ENCODE data around the gene SPOCD1. TPM values are rescaled to one million over a fixed set of nuclear protein-coding genes. Genes with fewer than 3 reads are reported as not detected.

Gene SPOCD1
- total RNA-seq, 1 experiment from 2014 or later, result 10.2 TPM

- CTCF ChIA-PET, result no interaction called here
- Histone ChIP-seq H3K4me2 (no peak overlapping the region), H2AFZ (no peak overlapping the region), H3K9me3 (ENCODE audit: insufficient read depth, low read depth) (no peaks in the 10 kb centered on the region), H3F3A (ENCODE audit: insufficient read depth, low read depth) (peaks cover 20% of the 10 kb centered on the region), H3K79me2 (ENCODE audit: low read depth) (no peaks in the 10 kb centered on the region), H3K27ac (no peak overlapping the region), H4K20me1 (ENCODE audit: insufficient read depth) (no peaks in the 10 kb centered on the region; the same call in 1 of the 2 replicates), H3K36me3 (ENCODE audit: low read depth) (no peaks in the 10 kb centered on the region), H3K4me3 (no peak overlapping the region), H3K9me2 (ENCODE audit: insufficient read depth) (no peaks in the 10 kb centered on the region), H3K4me1 (replicated peaks; ENCODE audit: insufficient read depth) (peaks cover 18% of the 10 kb centered on the region), H3K27me3 (ENCODE audit: insufficient read depth, low read depth) (no peaks in the 10 kb centered on the region)
- TF ChIP-seq EZH2 (IDR thresholded peaks at IDR 0.05; ENCODE audit: low read depth), result no peak
- TF ChIP-seq, protein P1, sequence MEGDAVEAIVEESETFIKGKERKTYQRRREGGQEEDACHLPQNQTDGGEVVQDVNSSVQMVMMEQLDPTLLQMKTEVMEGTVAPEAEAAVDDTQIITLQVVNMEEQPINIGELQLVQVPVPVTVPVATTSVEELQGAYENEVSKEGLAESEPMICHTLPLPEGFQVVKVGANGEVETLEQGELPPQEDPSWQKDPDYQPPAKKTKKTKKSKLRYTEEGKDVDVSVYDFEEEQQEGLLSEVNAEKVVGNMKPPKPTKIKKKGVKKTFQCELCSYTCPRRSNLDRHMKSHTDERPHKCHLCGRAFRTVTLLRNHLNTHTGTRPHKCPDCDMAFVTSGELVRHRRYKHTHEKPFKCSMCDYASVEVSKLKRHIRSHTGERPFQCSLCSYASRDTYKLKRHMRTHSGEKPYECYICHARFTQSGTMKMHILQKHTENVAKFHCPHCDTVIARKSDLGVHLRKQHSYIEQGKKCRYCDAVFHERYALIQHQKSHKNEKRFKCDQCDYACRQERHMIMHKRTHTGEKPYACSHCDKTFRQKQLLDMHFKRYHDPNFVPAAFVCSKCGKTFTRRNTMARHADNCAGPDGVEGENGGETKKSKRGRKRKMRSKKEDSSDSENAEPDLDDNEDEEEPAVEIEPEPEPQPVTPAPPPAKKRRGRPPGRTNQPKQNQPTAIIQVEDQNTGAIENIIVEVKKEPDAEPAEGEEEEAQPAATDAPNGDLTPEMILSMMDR (conservative IDR thresholded peaks at IDR 0.05), result no peak
- intact Hi-C loops (cut with micrococcal nuclease; ENCODE audit: unreplicated experiment), result no loop called here
- BruUV-seq (replicated peaks), result no TSS peak
- DNase-seq, result no peak
- POLR2A ChIA-PET (ENCODE audit: unreplicated experiment), result no interaction called here
Observed at GRCh38 chr1:31750858-31751510, 64.8 kb downstream of the SPOCD1 start.

DNA sequence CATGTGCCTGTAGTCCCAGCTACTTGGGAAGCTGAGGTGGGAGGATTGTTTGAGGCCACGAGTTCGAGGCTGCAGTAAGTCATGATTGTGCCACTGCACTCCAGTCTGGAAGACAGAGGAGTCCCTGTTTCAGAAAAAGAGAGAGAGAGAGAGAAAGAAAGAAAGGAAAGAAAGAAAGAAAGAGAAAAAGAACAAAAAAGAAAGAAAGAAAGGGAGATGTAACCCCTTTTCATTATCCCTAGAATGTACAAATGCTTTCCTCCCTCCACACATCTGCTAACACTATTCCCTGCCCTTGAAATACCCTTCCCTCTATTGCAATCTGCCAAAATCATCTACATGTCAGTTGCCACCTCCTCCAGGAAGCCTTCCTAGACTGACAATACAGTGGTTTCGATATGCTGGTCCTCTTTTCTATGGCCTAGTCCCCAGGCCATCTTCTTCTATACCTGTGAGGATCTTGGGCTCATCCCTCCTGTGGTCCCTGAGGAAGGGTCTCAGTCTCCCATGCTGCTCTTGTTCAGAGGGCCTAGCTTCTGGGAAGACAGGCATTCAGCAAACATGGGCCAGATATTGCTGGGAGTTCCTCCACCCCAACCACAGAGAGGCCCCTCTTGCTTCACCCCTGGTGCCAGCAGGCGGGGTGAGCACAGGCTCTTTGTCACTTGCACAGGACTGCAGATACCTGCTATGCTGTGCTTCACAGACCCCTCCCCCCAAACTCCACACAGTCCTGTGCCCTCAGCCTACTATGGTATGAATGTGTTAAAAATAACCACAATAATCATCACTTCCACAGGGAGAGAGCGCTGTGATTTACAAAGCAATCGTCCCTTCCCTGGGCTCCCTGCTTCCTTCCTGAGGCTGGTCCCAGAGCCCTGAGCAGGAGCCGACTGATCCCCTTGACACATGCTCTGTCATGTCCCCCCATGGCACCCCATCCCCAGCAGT is 65.8 kb downstream of the SPOCD1 start:
- POLR2A ChIA-PET (ENCODE audit: unreplicated experiment), result no interaction called here

GRCh38 chr1:31748365-31748764 is 67.5 kb downstream of the SPOCD1 start:
- H3K79me2 ChIP-seq (ENCODE audit: low read depth), result no peaks in the 10 kb centered on the region
- no peak overlapping the region for H3K4me2 ChIP-seq
- no peaks in the 10 kb centered on the region for H3K27me3 ChIP-seq (ENCODE audit: insufficient read depth, low read depth)
- peaks cover 15% of the 10 kb centered on the region for H3F3A ChIP-seq (ENCODE audit: insufficient read depth, low read depth)
- H2AFZ ChIP-seq, result no peak overlapping the region
- H3K4me1 ChIP-seq (replicated peaks; ENCODE audit: insufficient read depth), result no peaks in the 10 kb centered on the region
- BruUV-seq (replicated peaks), result no TSS peak
- DNase-seq, result no peak
- no peaks in the 10 kb centered on the region for H4K20me1 ChIP-seq (ENCODE audit: insufficient read depth)
- CTCF ChIA-PET, result no interaction called here
- no peak overlapping the region for H3K4me3 ChIP-seq
- intact Hi-C loops (cut with micrococcal nuclease; ENCODE audit: unreplicated experiment), result no loop called here
- no peak overlapping the region for H3K27ac ChIP-seq
- TF ChIP-seq EZH2 (IDR thresholded peaks at IDR 0.05; ENCODE audit: low read depth), result no peak
- TF ChIP-seq, protein P1 (conservative IDR thresholded peaks at IDR 0.05), result no peak
- no peaks in the 10 kb centered on the region for H3K9me3 ChIP-seq (ENCODE audit: insufficient read depth, low read depth)
- H3K9me2 ChIP-seq (ENCODE audit: insufficient read depth), result no peaks in the 10 kb centered on the region
- POLR2A ChIA-PET (ENCODE audit: unreplicated experiment), result interaction anchor here (0.9 kb wide), 1 partner anchor 78 kb away, joined by 10 read pairs; no protein-coding TSS in a partner anchor
- H3K36me3 ChIP-seq (ENCODE audit: low read depth), result no peaks in the 10 kb centered on the region

More for the DNA sequence above, 65.8 kb downstream of the SPOCD1 start:
- no peaks in the 10 kb centered on the region for H3K9me2 ChIP-seq (ENCODE audit: insufficient read depth)
- DNase-seq, result no peak
- H3K27me3 ChIP-seq (ENCODE audit: insufficient read depth, low read depth), result no peaks in the 10 kb centered on the region
- peaks cover 8% of the 10 kb centered on the region for H3K4me1 ChIP-seq (replicated peaks; ENCODE audit: insufficient read depth)
- CTCF ChIA-PET, result interaction anchor here (0.6 kb wide), 1 partner anchor 73 kb away, joined by 3 read pairs; no protein-coding TSS in a partner anchor
- H3K4me3 ChIP-seq, result no peak overlapping the region
- H3K36me3 ChIP-seq (ENCODE audit: low read depth), result no peaks in the 10 kb centered on the region
- no TSS peak for BruUV-seq (replicated peaks)
- H3K4me2 ChIP-seq, result no peak overlapping the region
- H3K79me2 ChIP-seq (ENCODE audit: low read depth), result no peaks in the 10 kb centered on the region
- TF ChIP-seq EZH2 (IDR thresholded peaks at IDR 0.05; ENCODE audit: low read depth), result no peak
- TF ChIP-seq, protein P1 (conservative IDR thresholded peaks at IDR 0.05), result no peak
- H3K27ac ChIP-seq, result no peak overlapping the region
- H3F3A ChIP-seq (ENCODE audit: insufficient read depth, low read depth), result peaks cover 18% of the 10 kb centered on the region
- H2AFZ ChIP-seq, result no peak overlapping the region
- no peaks in the 10 kb centered on the region for H3K9me3 ChIP-seq (ENCODE audit: insufficient read depth, low read depth)
- no peaks in the 10 kb centered on the region; the same call in 1 of the 2 replicates for H4K20me1 ChIP-seq (ENCODE audit: insufficient read depth)
- intact Hi-C loops (cut with micrococcal nuclease; ENCODE audit: unreplicated experiment), result no loop called here
